Activated naive CD4-positive, alpha-beta T cell treated with anti-CD3 and anti-CD28 coated beads, Interleukin-2, amount 50 U/mL, for 72 hours (primary cell): ENCODE results near the gene CHIC2. TPM values are rescaled to one million over a fixed set of nuclear protein-coding genes. Genes with fewer than 3 reads are reported as not detected.
A peak's percentile ranks its signal among the peaks of the same experiment; 100 is the strongest.
"Not testable (repeated sequence)": the region's sequence is repeated elsewhere in the genome, so short reads cannot be mapped to it uniquely, and the experiment has no call there.

Experiments used
- ATAC-seq, 2 donors: fragments of 150-1000 bp; cut with Tn5 transposase; 2 replicates each; pipeline ENCODE4 v1.10.0; 2021; ENCODE audit warnings: mild to moderate bottlenecking in 2 of 2, moderate library complexity in 2 of 2
- DNase-seq, 2 donors: peaks; one replicate each; pipeline ENCODE4 v3.0.0; 2021 to 2022; ENCODE audit warnings: low spot score in 2 of 2
- H3K27ac Mint-ChIP-seq, 2 donors: one replicate each; pipeline ENCODE4 v1.8.0; 2022; ENCODE audit warnings: mild to moderate bottlenecking in 2 of 2, mixed read lengths in 2 of 2
- H3K36me3 Mint-ChIP-seq, 2 donors: one replicate each; pipeline ENCODE4 v1.8.0; 2022; ENCODE audit warnings: mixed read lengths in 2 of 2
- H3K9me3 Mint-ChIP-seq, 2 donors: one replicate each; pipeline ENCODE4 v1.8.0; 2022; ENCODE audit warnings: mixed read lengths in 2 of 2
- total RNA-seq, 2 donors: library from RNA; stranded (reverse); gene quantifications; one replicate each; pipeline ENCODE4 v1.2.3, GENCODE V29; 2022

CHIC2 gene
- total RNA-seq, result 10 to 100 TPM; 13.3 to 16.3 TPM

GRCh38 chr4:54064317-54065111 lies at the start of gene CHIC2:
Gene CHIC2 (minus strand): TSS chr4:54064605. CDS start chr4:54064300, 305 bp downstream.
- Mint-ChIP-seq H3K9me3 (no peaks in the 10 kb centered on the region), H3K27ac (peak within 1 kb of the TSS; percentile 96 to 97), H3K36me3 (peaks cover 0 to 9% of the 10 kb centered on the region in 2 donors)
- DNase-seq, result peak; percentile 95 to 98
- ATAC-seq, result peak; percentile 91 to 92

- H3K9me3 Mint-ChIP-seq, ATAC-seq, DNase-seq: not testable (repeated sequence)
These were observed 48.8 kb upstream of the CHIC2 start for GRCh38 chr4:54113206-54113605.

GRCh38 chr4:54110019-54110416 lies 45.6 kb upstream of the CHIC2 start:
- no peaks in the 10 kb centered on the region for H3K9me3 Mint-ChIP-seq
- DNase-seq (no peak), ATAC-seq (no peak)
- no peak overlapping the region for H3K27ac Mint-ChIP-seq
- H3K36me3 Mint-ChIP-seq, result peaks cover 5% of the 10 kb centered on the region in 2 donors

More at GRCh38 chr4:54113206-54113605, 48.8 kb upstream of the CHIC2 start:
- H3K36me3 Mint-ChIP-seq, H3K27ac Mint-ChIP-seq: not testable (repeated sequence)

- no peak for ATAC-seq
- Mint-ChIP-seq H3K9me3 (no peaks in the 10 kb centered on the region), H3K27ac (no peak overlapping the region), H3K36me3 (peaks cover 5 to 10% of the 10 kb centered on the region in 2 donors)
- DNase-seq, result no peak
These were observed 45.0 kb upstream of the CHIC2 start for GRCh38 chr4:54109241-54110018.

GRCh38 chr4:54107951-54108748 lies 43.7 kb upstream of the CHIC2 start:
- no peak for DNase-seq

GRCh38 chr4:54104907-54105306 lies 40.5 kb upstream of the CHIC2 start:
- DNase-seq, result no peak
- no peak for ATAC-seq
- H3K9me3 Mint-ChIP-seq, result no peaks in the 10 kb centered on the region
- H3K36me3 Mint-ChIP-seq, result peaks cover 0 to 22% of the 10 kb centered on the region in 2 donors
- no peak overlapping the region for H3K27ac Mint-ChIP-seq

More at GRCh38 chr4:54107951-54108748, 43.7 kb upstream of the CHIC2 start:
- no peaks in the 10 kb centered on the region for H3K9me3 Mint-ChIP-seq
- H3K27ac Mint-ChIP-seq, result no peak overlapping the region
- ATAC-seq, result no peak
- H3K36me3 Mint-ChIP-seq, result peaks cover 5 to 10% of the 10 kb centered on the region in 2 donors

- Mint-ChIP-seq H3K9me3 (no peaks in the 10 kb centered on the region), H3K36me3 (peaks cover 0 to 22% of the 10 kb centered on the region in 2 donors), H3K27ac (no peak overlapping the region)
- DNase-seq (no peak), ATAC-seq (no peak)
These were observed 38.8 kb upstream of the CHIC2 start for GRCh38 chr4:54103190-54103574.

- ATAC-seq (no peak), DNase-seq (no peak)
- no peaks in the 10 kb centered on the region for H3K9me3 Mint-ChIP-seq
- H3K36me3 Mint-ChIP-seq, result peaks cover 0 to 22% of the 10 kb centered on the region in 2 donors
- H3K27ac Mint-ChIP-seq, result no peak overlapping the region
These were observed 38.2 kb upstream of the CHIC2 start for GRCh38 chr4:54102531-54103106.

- peaks cover under 1 to 21% of the 10 kb centered on the region in 2 donors for H3K36me3 Mint-ChIP-seq
- ATAC-seq, result no peak
- peak overlapping the region in 1 of 2 donors; percentile 44 for H3K27ac Mint-ChIP-seq
- H3K9me3 Mint-ChIP-seq, result no peaks in the 10 kb centered on the region
- no peak for DNase-seq
These were observed 37.0 kb upstream of the CHIC2 start for GRCh38 chr4:54101190-54102041.

- ATAC-seq, result peak; percentile 16 to 34
- H3K27ac Mint-ChIP-seq, result no peak overlapping the region
- DNase-seq, result no peak
- no peaks in the 10 kb centered on the region for H3K9me3 Mint-ChIP-seq
- H3K36me3 Mint-ChIP-seq, result peaks cover 7 to 27% of the 10 kb centered on the region in 2 donors
These were observed 36.3 kb upstream of the CHIC2 start for GRCh38 chr4:54100595-54101189.

GRCh38 chr4:54099748-54100574 lies 35.6 kb upstream of the CHIC2 start, which contains the start of gene GSX2:
Gene GSX2 (plus strand): TSS chr4:54100163. CDS start chr4:54100345, 182 bp downstream.
- H3K27ac Mint-ChIP-seq, result no peak within 1 kb of the TSS
- peaks cover 7 to 26% of the 10 kb centered on the region in 2 donors for H3K36me3 Mint-ChIP-seq
- H3K9me3 Mint-ChIP-seq, result no peaks in the 10 kb centered on the region
- DNase-seq (no peak), ATAC-seq (peak; percentile 16 to 22)

- no peak for ATAC-seq
These were observed 34.9 kb upstream of the CHIC2 start for GRCh38 chr4:54099287-54099747.

GRCh38 chr4:54098375-54098774 lies 34.0 kb upstream of the CHIC2 start:
- Mint-ChIP-seq H3K27ac (no peak overlapping the region), H3K9me3 (no peaks in the 10 kb centered on the region), H3K36me3 (peaks cover 7 to 21% of the 10 kb centered on the region in 2 donors)
- DNase-seq (no peak), ATAC-seq (no peak)

More at GRCh38 chr4:54099287-54099747, 34.9 kb upstream of the CHIC2 start:
- no peak for DNase-seq
- peaks cover 7 to 21% of the 10 kb centered on the region in 2 donors for H3K36me3 Mint-ChIP-seq
- no peak overlapping the region for H3K27ac Mint-ChIP-seq
- no peaks in the 10 kb centered on the region for H3K9me3 Mint-ChIP-seq

- H3K9me3 Mint-ChIP-seq, result no peaks in the 10 kb centered on the region
- H3K36me3 Mint-ChIP-seq, result peaks cover 7 to 17% of the 10 kb centered on the region in 2 donors
- ATAC-seq (no peak), DNase-seq (no peak)
- H3K27ac Mint-ChIP-seq, result no peak overlapping the region
These were observed 32.7 kb upstream of the CHIC2 start for GRCh38 chr4:54097152-54097551.
